ENCODE results near the gene SF3A2. TPM values are rescaled to one million over a fixed set of nuclear protein-coding genes. Genes with fewer than 3 reads are reported as not detected.
A peak's percentile ranks its signal among the peaks of the same experiment; 100 is the strongest.

The SF3A2 gene
- total RNA-seq, 8 experiments from 2014 or later: 13.1 to 72.6 (median 49.9) TPM

DNA sequence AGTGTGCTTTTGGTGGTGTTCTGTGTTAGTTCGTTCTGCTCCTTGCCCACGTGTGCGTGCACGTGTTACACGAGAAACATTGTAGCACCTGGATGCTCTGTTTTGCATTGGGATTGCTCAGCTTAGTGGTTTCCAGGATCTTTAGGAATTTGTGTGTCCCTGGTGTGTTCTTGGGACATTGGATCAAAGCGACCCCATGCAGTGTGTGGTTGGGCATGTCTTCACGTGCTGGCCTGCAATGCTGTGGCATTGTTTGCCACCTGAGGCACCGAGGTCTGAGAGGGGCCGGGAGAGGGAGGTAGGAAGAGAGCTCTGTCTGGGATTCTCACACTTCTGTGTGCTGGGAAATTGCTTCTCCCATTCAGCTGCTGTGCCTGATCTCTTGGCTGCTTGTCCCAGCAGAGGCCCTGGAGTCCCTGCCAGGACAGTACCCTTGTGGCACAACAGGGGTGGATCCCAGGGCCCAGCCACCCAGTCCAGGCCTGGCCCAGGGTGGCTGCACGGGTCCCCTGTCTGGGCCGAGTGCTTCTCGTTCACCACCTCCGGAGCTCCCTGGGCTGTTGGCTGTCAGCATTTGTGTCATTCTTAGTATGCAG, 11.8 kb upstream of the SF3A2 start:
- WGBS, 10 experiments: 60 to 100% (median 100%) methylated on average over 1 to 8 of the region's 13 CpGs; no CpG with 5 or more reads in 3 of the 10 experiments
- Histone ChIP-seq H3K4me1 (replicated peaks in 1 of 2) (no peaks in the 10 kb centered on the region), H3K4me3 (no peak overlapping the region), H3K27ac (no peak overlapping the region)
- ATAC-seq (replicated peaks in 6 of 8): no peak
- in situ Hi-C loops (cut with MboI; ENCODE audit: low pct_unique_long_range_greater_than_20kb in 2 of 9, low sequenced_read_pairs in 9 of 9, unreplicated experiment in 9 of 9): no loop called here

DNA sequence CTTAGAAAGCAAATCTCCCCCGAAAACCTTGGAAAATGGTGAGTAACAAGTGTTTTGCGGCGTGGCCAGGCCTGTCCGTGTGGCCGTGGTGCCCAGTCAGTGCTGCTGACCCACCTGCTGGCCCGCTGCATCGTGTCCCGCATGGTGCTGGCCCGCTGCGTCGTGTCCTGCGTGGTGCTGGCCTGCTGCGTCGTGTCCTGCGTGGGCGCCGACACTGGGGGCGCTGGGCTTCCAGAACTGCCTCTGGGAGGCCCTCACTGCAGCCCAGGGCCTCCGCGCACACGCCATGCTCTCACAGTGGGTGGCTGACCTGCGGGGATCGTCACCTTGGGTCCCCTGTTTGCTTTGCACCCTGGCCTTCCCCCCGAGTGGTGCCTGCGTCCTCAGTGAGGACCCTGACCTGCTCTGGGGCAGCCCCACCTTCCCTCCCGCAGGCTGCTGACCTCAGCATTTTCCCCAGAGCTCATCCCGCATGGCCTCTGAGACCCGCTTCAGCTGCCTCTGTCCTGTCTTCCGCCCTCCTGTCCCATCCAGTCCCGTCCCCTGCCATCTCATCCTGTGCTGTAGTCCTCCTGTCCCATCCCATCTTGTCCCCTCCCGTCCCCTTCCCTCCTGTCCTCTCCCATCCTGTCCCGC, 11.1 kb upstream of the SF3A2 start:
- H3K4me1 ChIP-seq (replicated peaks in 1 of 2): no peaks in the 10 kb centered on the region
- in situ Hi-C loops (cut with MboI; ENCODE audit: low pct_unique_long_range_greater_than_20kb in 2 of 9, low sequenced_read_pairs in 9 of 9, unreplicated experiment in 9 of 9): no loop called here
- peak in 2 of 8 experiments; percentile 9 for ATAC-seq (replicated peaks in 6 of 8)
- no peak overlapping the region for H3K4me3 ChIP-seq
- 90 to 100% (median 98%) methylated on average over 1 to 18 of the region's 32 CpGs; no CpG with 5 or more reads in 4 of the 10 experiments for WGBS, 10 experiments
- no peak overlapping the region for H3K27ac ChIP-seq

DNA sequence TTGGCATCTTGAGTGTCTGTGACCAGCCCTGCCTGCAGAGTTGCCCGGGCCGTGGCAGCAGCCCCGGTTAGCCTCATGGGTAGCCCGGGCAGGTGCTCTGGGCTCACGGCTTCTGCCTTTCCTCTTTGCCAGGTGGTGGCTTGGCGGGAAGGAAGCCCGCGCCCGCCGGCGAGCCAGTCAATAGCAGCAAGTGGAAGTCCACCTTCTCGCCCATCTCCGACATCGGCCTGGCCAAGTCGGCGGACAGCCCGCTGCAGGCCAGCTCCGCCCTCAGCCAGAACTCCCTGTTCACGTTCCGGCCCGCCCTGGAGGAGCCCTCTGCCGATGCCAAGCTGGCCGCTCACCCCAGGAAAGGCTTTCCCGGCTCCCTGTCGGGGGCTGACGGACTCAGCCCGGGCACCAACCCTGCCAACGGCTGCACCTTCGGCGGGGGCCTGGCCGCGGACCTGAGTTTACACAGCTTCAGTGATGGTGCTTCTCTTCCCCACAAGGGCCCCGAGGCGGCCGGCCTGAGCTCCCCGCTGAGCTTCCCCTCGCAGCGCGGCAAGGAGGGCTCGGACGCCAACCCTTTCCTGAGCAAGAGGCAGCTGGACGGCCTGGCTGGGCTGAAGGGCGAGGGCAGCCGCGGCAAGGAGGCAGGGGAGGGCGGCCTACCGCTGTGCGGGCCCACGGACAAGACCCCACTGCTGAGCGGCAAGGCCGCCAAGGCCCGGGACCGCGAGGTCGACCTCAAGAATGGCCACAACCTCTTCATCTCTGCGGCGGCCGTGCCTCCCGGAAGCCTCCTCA, 10.4 kb upstream of the SF3A2 start:
- 80 to 100% (median 89%) methylated on average over 1 to 17 of the region's 59 CpGs; no CpG with 5 or more reads in 6 of the 10 experiments for WGBS, 10 experiments
- in situ Hi-C loops (cut with MboI; ENCODE audit: low pct_unique_long_range_greater_than_20kb in 2 of 9, low sequenced_read_pairs in 9 of 9, unreplicated experiment in 9 of 9): no loop called here
- H3K27ac ChIP-seq: no peak overlapping the region
- no peak overlapping the region for H3K4me3 ChIP-seq
- ATAC-seq (replicated peaks in 6 of 8): peak in 1 of 8 experiments; percentile 1
- H3K4me1 ChIP-seq (replicated peaks in 1 of 2): no peaks in the 10 kb centered on the region

DNA sequence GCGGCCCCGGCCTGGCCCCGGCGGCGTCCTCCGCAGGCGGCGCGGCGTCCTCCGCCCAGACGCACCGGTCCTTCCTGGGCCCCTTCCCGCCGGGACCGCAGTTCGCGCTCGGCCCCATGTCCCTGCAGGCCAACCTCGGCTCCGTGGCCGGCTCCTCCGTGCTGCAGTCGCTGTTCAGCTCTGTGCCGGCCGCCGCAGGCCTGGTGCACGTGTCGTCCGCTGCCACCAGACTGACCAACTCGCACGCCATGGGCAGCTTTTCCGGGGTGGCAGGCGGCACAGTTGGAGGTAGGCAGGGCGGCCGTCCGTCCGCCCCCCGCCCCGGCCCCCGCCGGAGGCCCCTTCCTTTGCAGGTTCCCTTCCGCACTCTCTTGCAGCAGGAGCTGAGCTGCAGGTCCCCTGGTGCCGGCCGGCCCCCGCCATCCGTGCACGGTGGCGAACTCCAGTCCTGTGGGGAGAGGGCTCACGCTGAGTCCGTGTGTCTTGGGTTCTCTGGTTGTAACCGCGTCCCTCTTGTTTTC, 9.7 kb upstream of the SF3A2 start:
- 94% methylated on average over 3 of the region's 53 CpGs; no CpG with 5 or more reads in 9 of the 10 experiments for WGBS, 10 experiments
- in situ Hi-C loops (cut with MboI; ENCODE audit: low pct_unique_long_range_greater_than_20kb in 2 of 9, low sequenced_read_pairs in 9 of 9, unreplicated experiment in 9 of 9): no loop called here
- no peaks in the 10 kb centered on the region for H3K4me1 ChIP-seq (replicated peaks in 1 of 2)
- H3K4me3 ChIP-seq: no peak overlapping the region
- no peak for ATAC-seq (replicated peaks in 6 of 8)
- no peak overlapping the region for H3K27ac ChIP-seq

DNA sequence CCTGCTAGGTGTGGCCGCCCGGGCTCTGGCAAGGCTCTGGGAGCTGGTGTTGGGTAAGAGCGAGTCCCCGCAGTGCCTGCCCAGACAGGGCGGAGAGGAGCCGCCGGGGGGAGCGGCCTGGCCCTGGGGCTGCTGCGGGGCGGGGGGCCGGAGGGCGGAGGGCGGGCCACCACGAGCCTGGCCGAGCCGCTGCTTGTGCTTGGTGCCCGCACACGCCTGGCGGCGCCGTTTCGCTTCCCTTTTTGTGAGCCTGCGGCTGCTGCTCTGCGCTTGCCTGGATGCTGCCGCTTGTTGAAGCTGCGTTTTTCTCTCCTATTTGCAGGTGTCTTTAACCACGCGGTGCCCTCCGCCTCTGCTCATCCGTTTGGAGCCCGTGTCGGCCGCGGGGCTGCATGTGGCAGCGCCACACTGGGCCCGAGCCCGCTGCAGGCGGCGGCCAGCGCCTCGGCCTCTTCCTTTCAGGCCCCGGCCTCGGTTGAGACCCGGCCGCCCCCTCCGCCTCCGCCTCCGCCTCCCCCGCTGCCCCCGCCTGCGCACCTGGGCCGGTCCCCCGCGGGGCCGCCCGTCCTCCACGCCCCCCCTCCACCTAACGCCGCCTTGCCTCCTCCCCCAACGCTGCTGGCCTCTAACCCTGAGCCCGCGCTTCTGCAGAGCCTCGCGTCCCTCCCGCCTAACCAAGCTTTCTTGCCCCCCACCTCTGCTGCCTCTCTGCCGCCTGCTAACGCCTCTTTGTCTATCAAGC, 9.0 kb upstream of the SF3A2 start:
- Histone ChIP-seq H3K4me1 (replicated peaks in 1 of 2) (no peaks in the 10 kb centered on the region), H3K4me3 (no peak overlapping the region), H3K27ac (no peak overlapping the region)
- no CpG with 5 or more reads among the region's 67 CpGs for WGBS, 10 experiments
- no peak for ATAC-seq (replicated peaks in 6 of 8)
- in situ Hi-C loops (cut with MboI; ENCODE audit: low pct_unique_long_range_greater_than_20kb in 2 of 9, low sequenced_read_pairs in 9 of 9, unreplicated experiment in 9 of 9): no loop called here

DNA sequence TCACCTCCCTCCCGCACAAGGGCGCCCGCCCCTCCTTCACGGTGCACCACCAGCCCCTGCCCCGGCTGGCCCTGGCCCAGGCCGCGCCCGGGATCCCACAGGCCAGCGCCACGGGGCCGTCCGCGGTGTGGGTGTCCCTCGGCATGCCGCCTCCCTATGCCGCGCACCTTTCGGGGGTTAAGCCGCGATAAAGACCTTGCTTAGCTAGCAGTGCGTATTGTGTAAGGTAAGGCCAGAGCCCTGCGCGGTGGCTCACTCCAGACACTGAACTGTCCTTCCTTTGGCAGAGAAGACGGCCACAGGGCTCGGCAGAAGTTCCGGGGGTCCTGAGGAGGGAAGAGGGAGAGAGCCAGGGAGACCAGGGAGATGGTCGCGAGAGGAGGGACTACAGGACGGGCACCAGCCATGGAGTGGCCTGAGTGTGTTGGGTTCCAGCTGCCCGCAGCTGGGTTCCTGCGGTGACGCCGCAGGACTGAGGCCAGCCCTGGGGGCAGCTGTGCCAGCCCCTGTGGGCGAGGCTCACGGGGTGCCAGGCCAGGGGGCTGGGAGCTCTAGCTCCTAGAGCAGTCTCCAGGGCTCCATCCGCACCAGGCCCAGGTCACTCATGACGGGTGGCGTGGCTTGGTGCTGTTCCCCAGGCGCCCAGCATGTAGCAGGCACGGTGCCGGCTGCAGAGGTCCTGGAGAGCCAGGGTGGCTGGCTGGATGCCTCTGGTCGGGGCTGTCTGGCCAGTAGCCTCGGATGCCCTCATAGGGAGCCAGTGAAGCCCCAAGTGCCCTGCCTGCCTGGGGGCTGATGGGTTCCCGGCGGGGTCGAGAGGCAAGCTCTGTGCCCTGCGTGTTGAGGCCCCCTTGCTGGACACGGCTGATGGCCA, 8.2 kb upstream of the SF3A2 start:
- in situ Hi-C loops (cut with MboI; ENCODE audit: low pct_unique_long_range_greater_than_20kb in 2 of 9, low sequenced_read_pairs in 9 of 9, unreplicated experiment in 9 of 9): no loop called here
- Histone ChIP-seq H3K27ac (no peak overlapping the region), H3K4me3 (no peak overlapping the region), H3K4me1 (replicated peaks in 1 of 2) (no peaks in the 10 kb centered on the region)
- no peak for ATAC-seq (replicated peaks in 6 of 8)
- WGBS, 10 experiments: 91 to 100% (median 96%) methylated on average over 1 to 8 of the region's 48 CpGs; no CpG with 5 or more reads in 6 of the 10 experiments

DNA sequence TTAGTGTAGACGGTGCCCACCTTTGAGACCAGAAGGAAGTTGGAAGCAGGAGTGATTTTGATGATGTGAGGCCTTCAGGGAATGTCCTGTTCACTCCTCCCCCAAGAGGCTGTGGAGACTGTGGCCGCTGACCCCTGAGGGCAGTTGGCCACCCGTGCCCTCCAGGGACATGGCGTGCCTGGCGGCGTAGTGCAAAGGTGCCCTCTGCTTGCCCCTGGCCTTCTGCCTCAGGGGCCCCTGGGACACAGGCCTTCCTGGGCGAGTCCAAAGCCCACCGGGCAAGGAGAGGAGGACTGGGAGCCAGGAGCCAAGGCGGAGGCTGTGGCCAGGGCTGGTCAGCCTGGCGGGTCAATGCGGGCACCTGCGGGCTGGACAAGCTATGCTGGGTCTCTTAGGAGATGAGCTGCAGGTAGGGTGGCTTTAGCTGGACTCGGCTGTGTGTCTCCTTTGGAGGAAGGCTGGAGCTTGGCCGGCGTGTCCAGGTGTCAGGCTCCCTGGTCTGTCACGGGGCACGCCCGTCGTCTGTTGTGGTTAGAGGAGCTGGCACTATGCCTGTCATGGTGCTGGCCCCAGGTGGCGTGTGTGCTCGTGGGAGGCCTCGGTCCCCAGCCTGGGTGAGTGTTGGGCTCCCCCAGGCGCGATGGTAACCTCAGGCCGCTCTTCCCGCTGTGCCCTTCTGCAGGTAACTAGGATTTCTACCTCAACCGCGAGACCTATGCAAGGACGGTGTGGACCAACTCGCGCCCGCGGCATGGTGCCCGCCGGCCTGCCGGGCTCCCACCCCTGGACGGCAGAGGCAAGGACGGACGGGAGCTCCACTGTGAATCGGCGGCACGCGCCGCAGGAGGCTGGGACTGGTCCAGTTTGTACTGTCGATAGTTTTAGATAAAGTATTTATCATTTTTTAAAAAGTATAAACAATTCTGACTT, 7.3 kb upstream of the SF3A2 start:
- H3K4me3 ChIP-seq: no peak overlapping the region
- no peaks in the 10 kb centered on the region for H3K4me1 ChIP-seq (replicated peaks in 1 of 2)
- in situ Hi-C loops (cut with MboI; ENCODE audit: low pct_unique_long_range_greater_than_20kb in 2 of 9, low sequenced_read_pairs in 9 of 9, unreplicated experiment in 9 of 9): no loop called here
- no peak for ATAC-seq (replicated peaks in 6 of 8)
- WGBS, 10 experiments: 87 to 100% (median 100%) methylated on average over 1 to 13 of the region's 45 CpGs; no CpG with 5 or more reads in 3 of the 10 experiments
- no peak overlapping the region for H3K27ac ChIP-seq

DNA sequence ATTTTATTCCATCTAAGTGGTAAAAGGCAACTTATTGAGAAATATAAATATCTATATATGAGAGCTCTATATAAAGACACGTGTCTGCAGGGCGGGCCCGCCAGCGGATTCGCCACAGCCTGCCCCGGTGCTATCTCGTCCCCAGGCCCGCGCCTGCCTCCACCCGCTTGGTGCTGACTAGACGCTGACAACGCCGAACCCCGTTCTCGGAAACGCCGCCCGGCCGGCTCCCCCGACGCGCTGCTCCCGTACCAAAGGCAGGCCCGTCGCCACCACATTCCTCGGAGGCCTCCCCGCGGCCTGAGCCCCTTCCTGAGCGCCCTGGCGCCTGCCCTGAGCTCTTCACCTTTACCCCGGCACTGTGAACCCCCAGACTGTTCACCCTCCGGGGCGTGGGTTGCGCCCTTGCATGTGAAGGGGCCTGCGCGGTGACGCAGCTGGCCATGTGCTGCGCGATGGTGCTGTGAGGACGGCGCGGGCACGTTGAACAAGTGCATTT, 6.5 kb upstream of the SF3A2 start:
- ATAC-seq (replicated peaks in 6 of 8): no peak
- WGBS, 10 experiments: 91 to 100% (median 97%) methylated on average over 2 to 16 of the region's 43 CpGs; no CpG with 5 or more reads in 4 of the 10 experiments
- in situ Hi-C loops (cut with MboI; ENCODE audit: low pct_unique_long_range_greater_than_20kb in 2 of 9, low sequenced_read_pairs in 9 of 9, unreplicated experiment in 9 of 9): no loop called here
- no peak overlapping the region for H3K27ac ChIP-seq
- H3K4me3 ChIP-seq: no peak overlapping the region
- peaks cover 4 to 6% of the 10 kb centered on the region in 2 donors for H3K4me1 ChIP-seq (replicated peaks in 1 of 2)

DNA sequence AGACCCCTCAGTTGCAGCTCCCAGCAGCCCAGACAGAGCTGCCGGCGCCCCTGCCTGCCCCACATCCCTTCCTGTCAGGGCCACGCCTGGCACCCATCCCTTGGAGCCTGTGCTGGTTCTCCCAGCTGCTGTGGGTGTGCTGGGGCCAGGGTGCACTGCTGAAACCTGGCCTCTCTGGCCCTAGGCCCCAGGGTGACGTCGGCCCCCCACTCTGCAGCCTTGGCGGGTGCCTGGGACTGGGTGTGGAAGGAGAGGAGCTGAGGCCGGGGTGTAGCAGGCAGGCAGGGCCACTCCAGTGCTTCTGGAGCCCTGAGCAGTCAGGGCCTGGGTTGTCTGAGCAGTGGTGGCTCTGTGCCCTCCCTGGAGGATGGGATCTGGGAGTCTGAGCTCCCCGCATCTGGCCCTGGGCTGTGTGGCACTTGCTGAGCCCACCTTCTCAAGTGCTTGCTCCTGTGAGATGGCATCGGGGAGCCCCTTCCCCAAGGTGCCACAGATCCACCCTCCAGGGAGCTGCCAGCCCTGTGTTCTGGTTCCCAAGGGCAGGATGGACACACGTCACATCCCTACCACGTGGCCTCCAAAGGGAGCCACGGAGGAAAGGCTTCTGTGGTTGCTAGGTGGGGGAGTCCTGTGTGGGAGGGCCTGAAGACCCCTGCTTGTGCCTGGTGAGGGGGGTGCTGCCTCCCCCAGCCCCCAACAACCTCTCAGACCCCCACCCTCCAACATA, 5.7 kb upstream of the SF3A2 start:
- Histone ChIP-seq H3K27ac (no peak overlapping the region), H3K4me1 (replicated peaks in 1 of 2) (peaks cover 5 to 7% of the 10 kb centered on the region in 2 donors), H3K4me3 (no peak overlapping the region)
- WGBS, 10 experiments: 100% methylated on average over 1 of the region's 12 CpGs; no CpG with 5 or more reads in 9 of the 10 experiments
- in situ Hi-C loops (cut with MboI; ENCODE audit: low pct_unique_long_range_greater_than_20kb in 2 of 9, low sequenced_read_pairs in 9 of 9, unreplicated experiment in 9 of 9): no loop called here
- ATAC-seq (replicated peaks in 6 of 8): peak in 1 of 8 experiments; percentile 4

DNA sequence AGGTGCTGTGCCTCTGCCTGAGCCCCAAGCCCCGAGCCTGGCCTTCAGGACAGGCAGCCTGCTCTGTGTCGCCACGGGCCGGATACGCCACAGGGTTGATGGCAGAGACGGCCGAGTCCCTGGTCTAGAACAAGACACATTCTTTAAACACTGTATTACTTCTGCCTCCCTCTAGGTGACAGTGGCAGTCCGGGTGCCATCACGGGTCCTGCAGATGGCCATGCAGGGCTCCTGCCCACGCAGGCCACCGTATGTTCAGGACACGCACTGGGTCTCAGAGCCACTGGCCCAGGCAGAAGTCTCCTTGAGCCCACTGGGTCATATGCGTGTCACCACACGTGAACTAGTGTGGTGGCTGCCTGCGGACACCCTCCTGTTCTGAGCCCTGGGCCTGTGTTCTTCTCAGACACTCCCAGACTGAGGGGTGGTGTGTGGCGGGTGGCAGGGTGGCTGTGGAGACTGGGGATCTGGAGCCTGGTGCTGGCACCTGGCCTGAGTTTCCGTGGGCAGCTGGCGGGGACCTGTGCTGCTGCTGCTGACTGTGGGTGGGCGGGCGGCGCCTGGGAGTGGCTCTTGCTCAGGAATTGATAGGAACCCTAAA, 4.9 kb upstream of the SF3A2 start:
- H3K27ac ChIP-seq: no peak overlapping the region
- WGBS, 10 experiments: 60 to 67% methylated on average over 3 of the region's 21 CpGs; no CpG with 5 or more reads in 8 of the 10 experiments
- no peak for ATAC-seq (replicated peaks in 6 of 8)
- H3K4me1 ChIP-seq (replicated peaks in 1 of 2): peaks cover 5 to 7% of the 10 kb centered on the region in 2 donors
- in situ Hi-C loops (cut with MboI; ENCODE audit: low pct_unique_long_range_greater_than_20kb in 2 of 9, low sequenced_read_pairs in 9 of 9, unreplicated experiment in 9 of 9): no loop called here
- H3K4me3 ChIP-seq: no peak overlapping the region
